ENCODE results near the gene IGF2BP2.

The IGF2BP2 gene

DNA sequence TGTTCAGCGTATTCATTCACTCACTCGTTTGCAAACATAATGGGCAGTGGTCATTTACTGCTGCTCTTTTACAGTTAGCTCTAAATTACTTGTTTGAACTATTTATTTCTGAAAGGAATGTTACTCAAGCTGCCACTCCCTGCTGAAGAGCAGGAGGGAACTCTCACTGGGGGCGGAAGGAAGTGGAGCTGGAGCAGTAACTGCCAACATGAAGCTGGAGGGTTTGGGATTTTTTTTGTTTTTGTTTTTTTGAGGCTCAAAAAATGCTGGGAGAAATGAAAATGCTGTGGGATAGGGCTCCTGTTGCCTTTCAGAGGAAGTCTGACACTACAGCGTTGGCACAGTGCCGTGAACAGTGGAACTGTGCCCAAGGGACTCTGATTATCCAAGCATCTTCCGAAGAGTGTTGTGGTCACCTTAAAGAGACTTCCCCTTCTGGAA is 194.6 kb downstream of the IGF2BP2 start:
- no peak for DNase-seq
- Histone ChIP-seq H3K4me2 (ENCODE audit: low read length) (no peak overlapping the region), H2AK5ac (ENCODE audit: low read length) (no peak overlapping the region), H3K18ac (ENCODE audit: low read length) (no peak overlapping the region), H4K5ac (ENCODE audit: low read length) (no peak overlapping the region), H3K79me2 (ENCODE audit: control insufficient read depth, insufficient read depth, low read length) (no peaks in the 10 kb centered on the region), H3K56ac (ENCODE audit: low read length) (no peak overlapping the region), H3K4ac (ENCODE audit: low read depth, low read length) (no peak overlapping the region), H2BK15ac (replicated peaks; ENCODE audit: low read depth) (no peak overlapping the region), H3K27ac (ENCODE audit: low read depth, low read length) (no peak overlapping the region), H3K23ac (ENCODE audit: low read length) (no peak overlapping the region), H4K8ac (ENCODE audit: low read depth, low read length) (no peak overlapping the region), H3K36me3 (ENCODE audit: control insufficient read depth, insufficient read depth, low read length) (no peaks in the 10 kb centered on the region), H3K79me1 (ENCODE audit: low read length) (no peaks in the 10 kb centered on the region), H3K4me1 (ENCODE audit: control insufficient read depth, low read depth, low read length) (no peaks in the 10 kb centered on the region), H3K9ac (ENCODE audit: low read length) (no peak overlapping the region), H2BK5ac (ENCODE audit: low read length) (no peak overlapping the region), H2BK120ac (ENCODE audit: low read depth, low read length) (no peak overlapping the region), H3K4me3 (ENCODE audit: low read length) (no peak overlapping the region), H3K27me3 (ENCODE audit: insufficient read depth, low read length, poor library complexity) (no peaks in the 10 kb centered on the region)
- no CpG with 5 or more reads among the region's 6 CpGs for WGBS (ENCODE audit: extremely low coverage, insufficient coverage, low lambda C conversion rate)

DNA sequence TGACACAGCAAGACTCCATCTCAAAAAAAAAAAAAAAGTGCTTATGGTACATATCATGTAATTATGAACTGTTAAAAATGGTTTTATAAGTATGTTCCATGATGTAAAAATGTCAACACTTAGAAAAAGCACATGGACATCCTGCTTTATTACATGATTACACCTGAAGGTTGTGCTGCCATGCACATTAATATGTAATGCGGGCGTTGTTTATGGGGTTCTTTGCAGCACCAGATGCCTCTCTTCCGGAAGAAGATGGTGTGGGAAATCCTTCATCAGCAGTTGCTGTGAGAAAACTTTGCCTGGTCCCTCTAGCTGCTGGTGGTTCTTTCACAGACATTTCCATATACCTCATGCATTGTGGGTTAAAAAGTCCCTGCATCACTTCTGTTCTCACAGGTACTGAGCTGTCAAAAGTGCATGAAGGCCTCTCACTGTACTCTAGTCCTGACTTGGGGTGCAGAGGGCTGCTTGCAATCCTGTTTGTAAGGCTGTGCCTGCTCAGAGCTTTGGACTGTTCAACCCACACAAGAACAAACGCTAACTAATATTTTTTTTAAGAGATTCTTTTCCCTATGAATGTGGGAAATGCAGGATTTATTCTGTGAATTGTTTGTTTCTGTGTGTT is 195.2 kb downstream of the IGF2BP2 start:
- Histone ChIP-seq H2BK120ac (ENCODE audit: low read depth, low read length) (no peak overlapping the region), H3K36me3 (ENCODE audit: control insufficient read depth, insufficient read depth, low read length) (no peaks in the 10 kb centered on the region)
- no CpG with 5 or more reads among the region's 4 CpGs for WGBS (ENCODE audit: extremely low coverage, insufficient coverage, low lambda C conversion rate)

DNA sequence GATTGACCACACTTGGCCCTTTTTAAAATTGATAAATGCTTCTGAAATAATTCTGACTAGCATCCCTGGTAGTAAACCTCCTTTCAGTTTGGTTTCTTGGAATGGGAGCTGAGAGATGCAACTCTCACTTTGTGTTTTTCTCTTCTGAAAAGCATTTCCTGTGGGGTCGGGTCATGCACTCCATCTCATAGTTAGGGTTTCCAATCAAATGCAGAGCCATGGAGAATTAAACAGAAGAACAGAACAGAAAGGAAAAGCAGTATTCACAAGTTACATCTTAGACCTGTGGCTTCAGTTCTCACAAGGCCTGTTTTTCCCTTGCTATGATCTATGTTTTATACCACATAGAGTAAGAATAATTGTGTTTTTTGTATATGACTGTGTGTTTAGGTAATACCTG is 199.1 kb downstream of the IGF2BP2 start:
- Histone ChIP-seq H3K23ac (ENCODE audit: low read length) (no peak overlapping the region), H4K5ac (ENCODE audit: low read length) (no peak overlapping the region), H3K4me3 (ENCODE audit: low read length) (no peak overlapping the region), H2BK15ac (replicated peaks; ENCODE audit: low read depth) (no peak overlapping the region), H4K8ac (ENCODE audit: low read depth, low read length) (no peak overlapping the region), H2BK120ac (ENCODE audit: low read depth, low read length) (no peak overlapping the region), H3K18ac (ENCODE audit: low read length) (no peak overlapping the region), H3K79me1 (ENCODE audit: low read length) (no peaks in the 10 kb centered on the region), H3K79me2 (ENCODE audit: control insufficient read depth, insufficient read depth, low read length) (no peaks in the 10 kb centered on the region), H3K27me3 (ENCODE audit: insufficient read depth, low read length, poor library complexity) (no peaks in the 10 kb centered on the region), H2BK5ac (ENCODE audit: low read length) (no peak overlapping the region), H3K27ac (ENCODE audit: low read depth, low read length) (no peak overlapping the region), H3K36me3 (ENCODE audit: control insufficient read depth, insufficient read depth, low read length) (no peaks in the 10 kb centered on the region), H3K4me2 (ENCODE audit: low read length) (no peak overlapping the region), H3K4me1 (ENCODE audit: control insufficient read depth, low read depth, low read length) (no peaks in the 10 kb centered on the region), H2AK5ac (ENCODE audit: low read length) (no peak overlapping the region), H3K4ac (ENCODE audit: low read depth, low read length) (no peak overlapping the region), H3K9ac (ENCODE audit: low read length) (no peak overlapping the region), H3K56ac (ENCODE audit: low read length) (no peak overlapping the region)
- no CpG with 5 or more reads among the region's 1 CpG for WGBS (ENCODE audit: extremely low coverage, insufficient coverage, low lambda C conversion rate)
- no peak for DNase-seq

More for the DNA sequence above, 195.2 kb downstream of the IGF2BP2 start:
- no peak for DNase-seq
- Histone ChIP-seq H2AK5ac (ENCODE audit: low read length) (no peak overlapping the region), H3K4ac (ENCODE audit: low read depth, low read length) (no peak overlapping the region), H3K4me3 (ENCODE audit: low read length) (no peak overlapping the region), H3K79me1 (ENCODE audit: low read length) (no peaks in the 10 kb centered on the region), H2BK15ac (replicated peaks; ENCODE audit: low read depth) (no peak overlapping the region), H3K79me2 (ENCODE audit: control insufficient read depth, insufficient read depth, low read length) (no peaks in the 10 kb centered on the region), H3K4me2 (ENCODE audit: low read length) (no peak overlapping the region), H3K9ac (ENCODE audit: low read length) (no peak overlapping the region), H4K8ac (ENCODE audit: low read depth, low read length) (no peak overlapping the region), H3K27ac (ENCODE audit: low read depth, low read length) (no peak overlapping the region), H3K4me1 (ENCODE audit: control insufficient read depth, low read depth, low read length) (no peaks in the 10 kb centered on the region), H4K5ac (ENCODE audit: low read length) (no peak overlapping the region), H3K23ac (ENCODE audit: low read length) (no peak overlapping the region), H3K18ac (ENCODE audit: low read length) (no peak overlapping the region), H3K56ac (ENCODE audit: low read length) (no peak overlapping the region), H2BK5ac (ENCODE audit: low read length) (no peak overlapping the region), H3K27me3 (ENCODE audit: insufficient read depth, low read length, poor library complexity) (no peaks in the 10 kb centered on the region)

DNA sequence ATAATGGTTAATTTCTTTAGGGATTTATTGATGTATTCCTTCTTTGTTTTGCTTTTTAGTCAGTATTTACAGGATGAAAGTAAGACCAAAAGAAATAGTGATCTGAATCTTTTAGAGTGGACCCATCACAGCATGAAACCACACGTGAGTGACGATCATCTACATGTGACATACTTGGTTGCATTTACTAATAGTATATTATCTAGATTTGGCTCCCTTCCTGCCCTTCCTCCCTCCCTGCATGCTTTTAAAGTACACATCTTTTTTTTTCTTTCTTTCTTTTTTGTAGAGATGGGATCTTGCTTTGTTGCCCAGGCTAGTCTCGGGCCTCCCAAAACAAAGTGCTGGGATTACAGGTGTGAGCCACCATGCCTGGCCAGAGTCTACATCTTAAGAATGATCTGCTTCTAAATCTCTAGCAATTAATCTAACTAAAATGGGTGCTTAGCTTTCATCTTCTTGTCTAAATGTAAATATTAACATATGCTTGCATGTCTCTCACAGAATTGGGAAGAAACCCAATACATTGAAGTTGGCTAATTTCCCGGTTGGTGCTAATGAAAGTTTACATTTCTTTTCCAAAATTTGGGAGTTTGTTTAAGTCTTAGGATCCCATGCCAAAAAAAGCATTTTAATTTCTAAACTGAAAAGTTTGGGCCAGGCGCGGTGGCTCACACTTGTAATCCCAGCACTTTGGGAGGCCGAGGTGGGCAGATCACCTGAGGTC is 200.7 kb downstream of the IGF2BP2 start:
- no peak overlapping the region for H3K23ac ChIP-seq (ENCODE audit: low read length)
- H3K56ac ChIP-seq (ENCODE audit: low read length): no peak overlapping the region
- H3K79me1 ChIP-seq (ENCODE audit: low read length): no peaks in the 10 kb centered on the region
- no peak overlapping the region for H2BK120ac ChIP-seq (ENCODE audit: low read depth, low read length)
- no peak overlapping the region for H4K8ac ChIP-seq (ENCODE audit: low read depth, low read length)
- no peak overlapping the region for H2AK5ac ChIP-seq (ENCODE audit: low read length)
- H3K4me2 ChIP-seq (ENCODE audit: low read length): no peak overlapping the region
- H3K27me3 ChIP-seq (ENCODE audit: insufficient read depth, low read length, poor library complexity): no peaks in the 10 kb centered on the region
- DNase-seq: no peak
- no peaks in the 10 kb centered on the region for H3K4me1 ChIP-seq (ENCODE audit: control insufficient read depth, low read depth, low read length)
- no peak overlapping the region for H3K27ac ChIP-seq (ENCODE audit: low read depth, low read length)
- no CpG with 5 or more reads among the region's 7 CpGs for WGBS (ENCODE audit: extremely low coverage, insufficient coverage, low lambda C conversion rate)
- no peaks in the 10 kb centered on the region for H3K79me2 ChIP-seq (ENCODE audit: control insufficient read depth, insufficient read depth, low read length)
- H3K18ac ChIP-seq (ENCODE audit: low read length): no peak overlapping the region
- H2BK15ac ChIP-seq (replicated peaks; ENCODE audit: low read depth): no peak overlapping the region
- no peak overlapping the region for H2BK5ac ChIP-seq (ENCODE audit: low read length)
- no peak overlapping the region for H3K4me3 ChIP-seq (ENCODE audit: low read length)
- no peak overlapping the region for H3K4ac ChIP-seq (ENCODE audit: low read depth, low read length)
- no peaks in the 10 kb centered on the region for H3K36me3 ChIP-seq (ENCODE audit: control insufficient read depth, insufficient read depth, low read length)
- no peak overlapping the region for H3K9ac ChIP-seq (ENCODE audit: low read length)
- no peak overlapping the region for H4K5ac ChIP-seq (ENCODE audit: low read length)

DNA sequence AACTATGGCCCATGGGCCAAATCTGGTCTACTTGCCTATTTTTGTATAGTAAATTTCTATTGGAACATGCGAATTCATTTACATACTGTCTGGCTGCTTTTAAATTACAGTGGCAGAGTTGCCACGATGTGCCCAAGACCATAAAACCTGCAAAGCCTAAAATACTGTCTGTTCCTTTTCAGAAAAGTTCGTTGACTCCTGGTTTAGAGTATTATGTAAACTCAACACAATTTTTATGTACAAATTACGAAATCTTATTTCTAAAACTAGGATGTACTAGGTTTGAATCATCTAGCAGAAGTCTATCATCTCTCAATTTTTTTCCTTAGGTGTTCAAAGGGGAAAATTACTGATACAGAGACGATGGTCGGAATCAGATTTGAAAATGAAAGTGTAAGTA is 211.8 kb downstream of the IGF2BP2 start:
- H4K5ac ChIP-seq (ENCODE audit: low read length): no peak overlapping the region
- peaks cover 2% of the 10 kb centered on the region for H3K36me3 ChIP-seq (ENCODE audit: control insufficient read depth, insufficient read depth, low read length)
- no peak overlapping the region for H3K23ac ChIP-seq (ENCODE audit: low read length)
- no peaks in the 10 kb centered on the region for H3K79me2 ChIP-seq (ENCODE audit: control insufficient read depth, insufficient read depth, low read length)
- no peak overlapping the region for H3K4ac ChIP-seq (ENCODE audit: low read depth, low read length)
- no CpG with 5 or more reads among the region's 6 CpGs for WGBS (ENCODE audit: extremely low coverage, insufficient coverage, low lambda C conversion rate)
- no peaks in the 10 kb centered on the region for H3K79me1 ChIP-seq (ENCODE audit: low read length)
- no peak overlapping the region for H4K8ac ChIP-seq (ENCODE audit: low read depth, low read length)
- no peak overlapping the region for H3K18ac ChIP-seq (ENCODE audit: low read length)
- no peak overlapping the region for H3K4me2 ChIP-seq (ENCODE audit: low read length)
- no peak overlapping the region for H3K56ac ChIP-seq (ENCODE audit: low read length)
- no peaks in the 10 kb centered on the region for H3K4me1 ChIP-seq (ENCODE audit: control insufficient read depth, low read depth, low read length)
- H2BK15ac ChIP-seq (replicated peaks; ENCODE audit: low read depth): no peak overlapping the region
- H3K4me3 ChIP-seq (ENCODE audit: low read length): no peak overlapping the region
- no peak overlapping the region for H2BK120ac ChIP-seq (ENCODE audit: low read depth, low read length)
- H3K27ac ChIP-seq (ENCODE audit: low read depth, low read length): no peak overlapping the region
- H2BK5ac ChIP-seq (ENCODE audit: low read length): no peak overlapping the region
- no peak for DNase-seq
- H3K27me3 ChIP-seq (ENCODE audit: insufficient read depth, low read length, poor library complexity): no peaks in the 10 kb centered on the region
- no peak overlapping the region for H2AK5ac ChIP-seq (ENCODE audit: low read length)
- no peak overlapping the region for H3K9ac ChIP-seq (ENCODE audit: low read length)
